Ishikawa (cell line): ENCODE measurements around the gene LAD1.

Experiments used
- CEBPB ChIP-seq: IDR thresholded peaks from 2 replicates; pipeline ENCODE4 v1.6.1; 2012
- CREB1 ChIP-seq: IDR thresholded peaks from 2 replicates; pipeline ENCODE4 v1.6.1; 2012; ENCODE audit warnings: low read depth
- EGR1 ChIP-seq: IDR thresholded peaks from 2 replicates; pipeline ENCODE4 v1.6.1; 2012
- EP300 ChIP-seq: IDR thresholded peaks from 2 replicates; pipeline ENCODE4 v1.6.1; 2012; ENCODE audit warnings: borderline replicate concordance
- FOXM1 ChIP-seq: IDR thresholded peaks from 2 replicates; pipeline ENCODE4 v1.6.1; 2012; ENCODE audit warnings: low read depth, borderline replicate concordance
- MAX ChIP-seq: IDR thresholded peaks from 2 replicates; pipeline ENCODE4 v1.6.1; 2012
- NFIC ChIP-seq: IDR thresholded peaks from 2 replicates; pipeline ENCODE4 v1.6.1; 2012
- RAD21 ChIP-seq: IDR thresholded peaks from 2 replicates; pipeline ENCODE4 v1.6.1; 2012; ENCODE audit warnings: low read depth
- REST ChIP-seq: IDR thresholded peaks from 2 replicates; pipeline ENCODE4 v1.6.1; 2012; ENCODE audit warnings: low read depth, mild to moderate bottlenecking
- TAF1 ChIP-seq: IDR thresholded peaks from 2 replicates; pipeline ENCODE4 v1.6.1; 2012; ENCODE audit warnings: low read depth, mild to moderate bottlenecking
- TCF12 ChIP-seq: IDR thresholded peaks from 2 replicates; pipeline ENCODE4 v1.6.1; 2012; ENCODE audit warnings: low read depth
- TEAD4 ChIP-seq: IDR thresholded peaks from 2 replicates; pipeline ENCODE4 v1.6.1; 2012
- USF1 ChIP-seq: IDR thresholded peaks from 2 replicates; pipeline ENCODE4 v1.6.1; 2012
- YY1 ChIP-seq: IDR thresholded peaks from 2 replicates; pipeline ENCODE4 v1.6.1; 2012; ENCODE audit warnings: low read depth
- ZBTB7A ChIP-seq: IDR thresholded peaks from 2 replicates; pipeline ENCODE4 v1.6.1; 2012; ENCODE audit warnings: low read depth

The LAD1 gene

GRCh38 chr1:201350361-201350725 is 48.8 kb downstream of the LAD1 start:
- TF ChIP-seq USF1, result no peak
- no peak for TF ChIP-seq EGR1
- TF ChIP-seq REST, result no peak
- TF ChIP-seq CEBPB, result no peak
- no peak for TF ChIP-seq YY1
- no peak for TF ChIP-seq MAX
- no peak for TF ChIP-seq TAF1
- TF ChIP-seq FOXM1, result no peak
- TF ChIP-seq ZBTB7A, result no peak
- TF ChIP-seq RAD21, result no peak
- TF ChIP-seq CREB1, result no peak
- no peak for TF ChIP-seq EP300
- no peak for TF ChIP-seq TEAD4
- TF ChIP-seq NFIC, result no peak
- TF ChIP-seq TCF12, result no peak

GRCh38 chr1:201349092-201349491 is 50.0 kb downstream of the LAD1 start:
- TF ChIP-seq REST, result no peak
- TF ChIP-seq NFIC, result no peak
- TF ChIP-seq EGR1, result no peak
- TF ChIP-seq ZBTB7A, result no peak
- TF ChIP-seq TCF12, result no peak
- no peak for TF ChIP-seq MAX
- TF ChIP-seq CREB1, result no peak
- TF ChIP-seq TAF1, result no peak
- TF ChIP-seq EP300, result no peak
- no peak for TF ChIP-seq YY1
- TF ChIP-seq RAD21, result no peak
- TF ChIP-seq TEAD4, result no peak
- TF ChIP-seq CEBPB, result no peak
- no peak for TF ChIP-seq FOXM1
- no peak for TF ChIP-seq USF1

- TF ChIP-seq EP300 (no peak), TAF1 (no peak), RAD21 (peak; percentile 82), REST (no peak), YY1 (no peak), FOXM1 (no peak), EGR1 (no peak)
These were observed 50.9 kb downstream of the LAD1 start for GRCh38 chr1:201348211-201348566.

GRCh38 chr1:201347498-201348210 is 51.5 kb downstream of the LAD1 start:
- TF ChIP-seq CREB1 (no peak), RAD21 (no peak), TEAD4 (no peak), FOXM1 (no peak), EGR1 (no peak), CEBPB (no peak), YY1 (no peak), MAX (no peak), ZBTB7A (no peak), USF1 (no peak), REST (no peak)
